Gastrocnemius medialis (tissue), 4 donors: ENCODE data around the gene SH2D4B. TPM values are rescaled to one million over a fixed set of nuclear protein-coding genes. Genes with fewer than 3 reads are reported as not detected.

Experiments
- ATAC-seq, 2 donors: fragments of 150-250 bp; one replicate each; pipeline ENCODE4 v1.9.1; 2016
- DNase-seq, 2 donors: peaks; one replicate each; pipeline ENCODE4 v3.0.0-alpha.2; 2019
- H3K27ac ChIP-seq, 4 donors: fragments of 200-600 bp; sonication (generic); 1 replicate in 1 of 4; 2 replicates in 3 of 4; pipeline ENCODE4 v1.5.1; 2016 to 2018; ENCODE audit warnings: mild to moderate bottlenecking in 2 of 4, moderate library complexity in 1 of 4
- H3K27me3 ChIP-seq, 3 donors: fragments of 200-600 bp; sonication (generic) in 2 of 3; 1 replicate in 1 of 3; 2 replicates in 2 of 3; pipeline versions ENCODE4 v1.5.1 to v1.6.0; 2016 to 2019; ENCODE audit warnings: mild to moderate bottlenecking in 1 of 3, moderate library complexity in 1 of 3
- H3K36me3 ChIP-seq, 2 donors: fragments of 200-600 bp; sonication (generic) in 1 of 2; one replicate each; pipeline ENCODE4 v1.5.1; 2017 to 2018
- H3K4me1 ChIP-seq, 2 donors: fragments of 200-600 bp; sonication (generic) in 1 of 2; one replicate each; pipeline ENCODE4 v1.5.1; 2016 to 2017; ENCODE audit warnings: mild to moderate bottlenecking in 2 of 2
- H3K4me3 ChIP-seq, 4 donors: fragments of 200-600 bp; sonication (generic) in 3 of 4; 1 replicate in 1 of 4; 2 replicates in 3 of 4; pipeline ENCODE4 v1.5.1; 2016 to 2019; ENCODE audit warnings: mild to moderate bottlenecking in 2 of 4
- H3K9me3 ChIP-seq, 3 donors: fragments of 200-600 bp; sonication (generic) in 2 of 3; 1 replicate in 1 of 3; 2 replicates in 2 of 3; pipeline ENCODE4 v1.5.1; 2016 to 2019
- POLR2A ChIP-seq, 2 donors: fragments of 450-650 bp; IDR thresholded peaks; one replicate each; pipeline ENCODE4 v1.6.1; 2017; ENCODE audit warnings: antibody characterized with exemption in 2 of 2, mild to moderate bottlenecking in 2 of 2, moderate library complexity in 2 of 2
- in situ Hi-C, 4 donors: fragments of 200-750 bp; cut with MboI; loops; one replicate each; pipeline versions ENCODE4 v1.15.0 to v1.8.0; 2017; ENCODE audit warnings: low sequenced_read_pairs in 4 of 4
- intact Hi-C: fragments of 100-400 bp; cut with DNase I; formaldehyde crosslinking; loops from one replicate; pipeline ENCODE4 v1.15.1; 2023; ENCODE audit warnings: low total_unique reads
- total RNA-seq, 4 donors: library from RNA; depleted of rRNA; stranded (reverse); fragments of >200 nt; gene quantifications; one replicate each; pipeline versions ENCODE4 v1.1.0 to v1.2.3, GENCODE V29; 2016
- TF ChIP-seq, protein P1 (sequence below), 5 experiments: fragments of 450-650 bp in 3 of 5; fragments of 200-600 bp in 2 of 5; sonication (generic) in 2 of 5; IDR thresholded peaks in 4 of 5; conservative IDR thresholded peaks in 1 of 5; 1 replicate in 4 of 5; 2 replicates in 1 of 5; pipeline ENCODE4 v1.5.1; 2016 to 2019; ENCODE audit warnings: antibody characterized with exemption in 5 of 5, mild to moderate bottlenecking in 3 of 5, moderate library complexity in 3 of 5

SH2D4B gene
- total RNA-seq, 4 donors from 2014 or later: not detected

DNA sequence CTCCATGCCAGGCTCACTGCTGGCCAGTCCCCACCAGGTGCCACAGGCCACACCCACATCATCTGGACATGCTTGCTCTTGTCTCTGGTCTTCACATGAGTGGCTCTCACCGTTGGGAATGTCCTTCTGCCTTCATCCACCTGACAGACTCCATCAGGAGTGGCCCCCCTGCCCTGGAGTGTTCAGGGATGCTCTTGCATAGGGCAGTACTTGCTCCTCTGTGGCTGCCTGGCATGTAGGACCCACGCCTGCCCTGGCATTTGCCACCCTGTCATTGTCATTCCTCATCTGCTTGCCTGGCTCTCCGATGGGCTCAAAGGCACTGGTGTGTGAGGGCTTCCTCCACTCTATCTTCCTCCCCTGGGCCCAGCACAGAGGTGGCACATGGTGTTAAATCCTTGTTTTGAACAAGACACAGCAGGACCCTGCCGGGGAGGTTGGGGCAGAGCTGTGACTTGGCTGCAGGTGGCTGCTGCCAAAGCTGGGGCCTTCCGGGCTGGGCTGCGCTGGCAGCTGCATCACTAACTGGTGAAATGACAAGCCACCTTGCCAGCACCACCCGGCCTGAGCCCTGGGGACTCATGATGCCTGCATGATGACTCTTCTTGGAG lies 1.8 kb downstream of the SH2D4B start:
- in situ Hi-C loops (no loop called here), intact Hi-C loops (no loop called here)
- no peak overlapping the region for H3K27ac ChIP-seq
- DNase-seq: no peak
- no peak for ATAC-seq
- TF ChIP-seq, protein P1, sequence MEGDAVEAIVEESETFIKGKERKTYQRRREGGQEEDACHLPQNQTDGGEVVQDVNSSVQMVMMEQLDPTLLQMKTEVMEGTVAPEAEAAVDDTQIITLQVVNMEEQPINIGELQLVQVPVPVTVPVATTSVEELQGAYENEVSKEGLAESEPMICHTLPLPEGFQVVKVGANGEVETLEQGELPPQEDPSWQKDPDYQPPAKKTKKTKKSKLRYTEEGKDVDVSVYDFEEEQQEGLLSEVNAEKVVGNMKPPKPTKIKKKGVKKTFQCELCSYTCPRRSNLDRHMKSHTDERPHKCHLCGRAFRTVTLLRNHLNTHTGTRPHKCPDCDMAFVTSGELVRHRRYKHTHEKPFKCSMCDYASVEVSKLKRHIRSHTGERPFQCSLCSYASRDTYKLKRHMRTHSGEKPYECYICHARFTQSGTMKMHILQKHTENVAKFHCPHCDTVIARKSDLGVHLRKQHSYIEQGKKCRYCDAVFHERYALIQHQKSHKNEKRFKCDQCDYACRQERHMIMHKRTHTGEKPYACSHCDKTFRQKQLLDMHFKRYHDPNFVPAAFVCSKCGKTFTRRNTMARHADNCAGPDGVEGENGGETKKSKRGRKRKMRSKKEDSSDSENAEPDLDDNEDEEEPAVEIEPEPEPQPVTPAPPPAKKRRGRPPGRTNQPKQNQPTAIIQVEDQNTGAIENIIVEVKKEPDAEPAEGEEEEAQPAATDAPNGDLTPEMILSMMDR (IDR thresholded peaks at IDR 0.05 in 4 of 5, conservative IDR thresholded peaks at IDR 0.05 in 1 of 5): no peak
- no peak for TF ChIP-seq POLR2A (IDR thresholded peaks at IDR 0.05)
- no peaks in the 10 kb centered on the region for H3K9me3 ChIP-seq
- no peaks in the 10 kb centered on the region for H3K4me1 ChIP-seq
- H3K4me3 ChIP-seq: no peak overlapping the region
- no peaks in the 10 kb centered on the region for H3K36me3 ChIP-seq
- H3K27me3 ChIP-seq: no peaks in the 10 kb centered on the region

DNA sequence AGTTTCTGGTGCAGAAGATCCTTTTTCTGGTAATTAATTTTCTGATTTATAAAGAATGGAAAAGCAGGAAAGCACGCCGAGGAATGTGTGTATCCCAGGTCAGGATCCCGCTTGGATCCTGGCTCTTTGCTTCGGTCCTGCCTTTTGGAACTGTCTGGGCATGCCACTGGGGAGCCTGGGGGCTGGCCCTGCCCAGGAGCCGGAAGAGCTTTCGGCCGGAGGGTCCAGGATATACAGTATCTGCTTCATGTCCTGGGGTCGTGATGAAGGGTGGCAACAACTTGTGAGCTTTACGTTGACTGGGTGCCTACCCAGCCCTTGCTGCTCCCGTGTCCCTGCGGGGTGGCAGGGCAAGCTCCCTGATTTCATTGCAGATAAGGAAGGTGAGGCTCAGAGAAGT lies 2.4 kb downstream of the SH2D4B start:
- Histone ChIP-seq H3K4me3 (no peak overlapping the region), H3K27me3 (no peaks in the 10 kb centered on the region), H3K9me3 (no peaks in the 10 kb centered on the region), H3K27ac (peak overlapping the region in 3 of 4 donors; percentile 66 to 73 (median 71)), H3K4me1 (no peaks in the 10 kb centered on the region), H3K36me3 (no peaks in the 10 kb centered on the region)
- DNase-seq: no peak
- no peak for ATAC-seq
- TF ChIP-seq POLR2A (IDR thresholded peaks at IDR 0.05): no peak
- TF ChIP-seq, protein P1 (IDR thresholded peaks at IDR 0.05 in 4 of 5, conservative IDR thresholded peaks at IDR 0.05 in 1 of 5): no peak
- intact Hi-C loops (no loop called here), in situ Hi-C loops (no loop called here)

DNA sequence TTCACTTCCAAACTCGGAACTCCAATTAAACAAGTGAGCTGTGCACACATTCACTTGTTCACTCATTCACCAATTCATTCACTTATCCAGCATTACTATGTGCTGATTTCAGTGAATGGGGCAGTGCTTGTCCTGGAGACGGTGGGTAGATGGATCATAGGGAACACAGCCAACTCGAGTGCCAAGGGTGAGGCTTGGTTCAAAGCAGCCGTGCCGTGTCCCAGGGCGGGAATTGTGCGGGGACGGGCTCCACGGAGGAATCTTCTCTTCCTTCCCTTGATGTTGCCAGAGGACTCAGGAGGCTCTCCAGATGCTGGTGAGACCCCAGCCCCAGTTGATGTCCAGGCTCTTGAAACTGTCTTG lies 2.9 kb downstream of the SH2D4B start:
- Histone ChIP-seq H3K27ac (peak overlapping the region; percentile 55 to 73 (median 68)), H3K36me3 (no peaks in the 10 kb centered on the region), H3K4me1 (no peaks in the 10 kb centered on the region), H3K27me3 (no peaks in the 10 kb centered on the region), H3K4me3 (peak overlapping the region in 2 of 4 donors; percentile 17 to 24), H3K9me3 (no peaks in the 10 kb centered on the region)
- in situ Hi-C loops (no loop called here), intact Hi-C loops (no loop called here)
- ATAC-seq (no peak), DNase-seq (no peak)
- no peak for TF ChIP-seq POLR2A (IDR thresholded peaks at IDR 0.05)
- TF ChIP-seq, protein P1 (IDR thresholded peaks at IDR 0.05 in 4 of 5, conservative IDR thresholded peaks at IDR 0.05 in 1 of 5): no peak

DNA sequence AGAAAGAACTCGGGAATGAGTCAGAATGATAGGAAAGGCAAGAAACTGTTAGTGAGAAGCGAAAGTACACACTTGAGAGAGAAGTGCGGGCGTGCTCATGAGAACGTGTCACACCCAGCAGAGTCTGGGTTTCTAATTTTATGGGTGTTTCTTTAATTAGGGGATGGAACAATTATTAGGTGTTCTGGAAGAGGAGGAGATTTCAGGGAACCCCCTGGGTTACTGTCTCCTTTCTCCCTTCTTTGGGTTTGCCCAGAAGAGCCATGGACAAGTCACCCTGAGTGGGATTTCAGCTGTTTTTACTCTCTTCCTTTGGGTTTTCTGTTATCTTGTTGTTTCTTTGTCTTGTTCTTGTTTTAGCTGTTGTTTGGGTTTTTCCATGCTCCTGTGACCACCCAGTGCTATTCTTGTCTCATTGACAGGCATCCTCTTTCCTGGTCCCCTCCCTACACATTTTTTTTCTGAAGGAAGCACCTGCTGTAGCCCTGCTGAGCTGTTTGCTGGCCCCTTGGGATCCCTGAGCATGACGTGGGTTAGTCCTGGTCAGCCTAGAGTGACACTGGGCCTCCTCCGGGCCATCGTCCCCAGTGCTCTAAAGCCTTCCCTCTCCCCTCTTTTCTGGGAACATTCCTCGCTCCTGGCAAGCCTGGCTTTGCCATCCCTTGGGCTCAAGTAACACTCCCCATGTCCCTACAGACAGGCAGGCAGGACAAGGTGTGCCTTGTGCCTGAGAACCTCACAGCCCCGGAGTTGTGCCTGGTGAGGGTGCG lies 3.5 kb downstream of the SH2D4B start:
- Histone ChIP-seq H3K36me3 (no peaks in the 10 kb centered on the region), H3K27me3 (no peaks in the 10 kb centered on the region), H3K4me1 (no peaks in the 10 kb centered on the region), H3K4me3 (peak overlapping the region in 2 of 4 donors; percentile 17 to 24), H3K27ac (peak overlapping the region; percentile 55 to 73 (median 68)), H3K9me3 (no peaks in the 10 kb centered on the region)
- ATAC-seq: peak; percentile 69 to 76
- intact Hi-C loops: no loop called here
- in situ Hi-C loops: no loop called here
- TF ChIP-seq POLR2A (IDR thresholded peaks at IDR 0.05): no peak
- TF ChIP-seq, protein P1 (IDR thresholded peaks at IDR 0.05 in 4 of 5, conservative IDR thresholded peaks at IDR 0.05 in 1 of 5): no peak
- DNase-seq: no peak
